Vagina (tissue), 2 donors: ENCODE results near the gene LDLRAD4. TPM values are rescaled to one million over a fixed set of nuclear protein-coding genes. Genes with fewer than 3 reads are reported as not detected.
"Not testable (repeated sequence)": the region's sequence is repeated elsewhere in the genome, so short reads cannot be mapped to it uniquely, and the experiment has no call there.

ENCODE experiments used
- DNase-seq, 2 donors: peaks; one replicate each; pipeline ENCODE4 v3.0.0-alpha.2; 2017; ENCODE audit errors: extremely low spot score in 2 of 2
- H3K27ac ChIP-seq: fragments of 200-600 bp; sonication (generic); one replicate; pipeline ENCODE4 v1.5.1; 2019
- H3K27me3 ChIP-seq: fragments of 200-600 bp; sonication (generic); one replicate; pipeline ENCODE4 v1.5.1; 2019
- H3K36me3 ChIP-seq, 2 donors: fragments of 200-600 bp; sonication (generic); one replicate each; pipeline ENCODE4 v1.5.1; 2017 to 2019
- H3K4me1 ChIP-seq: fragments of 200-600 bp; sonication (generic); one replicate; pipeline ENCODE4 v1.5.1; 2019
- H3K4me3 ChIP-seq, 2 donors: fragments of 200-600 bp; sonication (generic); 1 replicate in 1 of 2; 2 replicates in 1 of 2; pipeline ENCODE4 v1.5.1; 2016 to 2019
- H3K9me3 ChIP-seq: fragments of 200-600 bp; sonication (generic); one replicate; pipeline ENCODE4 v1.5.1; 2019
- CTCF ChIP-seq, 3 experiments: fragments of 450-650 bp in 2 of 3; fragments of 200-600 bp in 1 of 3; sonication (generic) in 1 of 3; IDR thresholded peaks; one replicate each; pipeline ENCODE4 v1.5.1; 2017 to 2019; ENCODE audit warnings: antibody characterized with exemption in 3 of 3, mild to moderate bottlenecking in 2 of 3, moderate library complexity in 2 of 3
- POLR2A ChIP-seq, 2 donors: fragments of 450-650 bp; IDR thresholded peaks; one replicate each; pipeline ENCODE4 v1.6.1; 2017; ENCODE audit warnings: antibody characterized with exemption in 2 of 2, mild to moderate bottlenecking in 2 of 2, moderate library complexity in 2 of 2
- POLR2AphosphoS5 ChIP-seq, 2 donors: sonication (generic); formaldehyde crosslinking; IDR thresholded peaks; one replicate each; pipeline ENCODE4 v1.9.0; 2017; ENCODE audit warnings: antibody characterized with exemption in 2 of 2, mild to moderate bottlenecking in 2 of 2, low read depth in 1 of 2; ENCODE audit not compliant: insufficient read depth in 1 of 2
- intact Hi-C: fragments of 100-400 bp; cut with DNase I; formaldehyde crosslinking; loops from one replicate; pipeline ENCODE4 v1.15.1; 2023
- total RNA-seq: library from RNA; depleted of rRNA; stranded (reverse); fragments of >200 nt; gene quantifications from one replicate; pipeline ENCODE4 v1.2.3, GENCODE V29; 2016

Gene LDLRAD4
- total RNA-seq, 1 donor from 2014 or later = 24.3 TPM

- no peaks in the 10 kb centered on the region for H3K27me3 ChIP-seq
- H3K4me1 ChIP-seq = no peaks in the 10 kb centered on the region
- no peak for DNase-seq
- no peaks in the 10 kb centered on the region for H3K9me3 ChIP-seq
- TF ChIP-seq POLR2A (IDR thresholded peaks at IDR 0.05) (no peak), CTCF (IDR thresholded peaks at IDR 0.05) (no peak), POLR2AphosphoS5 (IDR thresholded peaks at IDR 0.05; ENCODE audit: insufficient read depth in 1 of 2, low read depth in 1 of 2) (no peak)
- intact Hi-C loops = no loop called here
- no peak overlapping the region for H3K27ac ChIP-seq
- peaks cover 0 to under 1% of the 10 kb centered on the region in 2 donors for H3K36me3 ChIP-seq
- H3K4me3 ChIP-seq = no peak overlapping the region
These were observed 441.9 kb downstream of the LDLRAD4 start for GRCh38 chr18:13660510-13660909.

DNA sequence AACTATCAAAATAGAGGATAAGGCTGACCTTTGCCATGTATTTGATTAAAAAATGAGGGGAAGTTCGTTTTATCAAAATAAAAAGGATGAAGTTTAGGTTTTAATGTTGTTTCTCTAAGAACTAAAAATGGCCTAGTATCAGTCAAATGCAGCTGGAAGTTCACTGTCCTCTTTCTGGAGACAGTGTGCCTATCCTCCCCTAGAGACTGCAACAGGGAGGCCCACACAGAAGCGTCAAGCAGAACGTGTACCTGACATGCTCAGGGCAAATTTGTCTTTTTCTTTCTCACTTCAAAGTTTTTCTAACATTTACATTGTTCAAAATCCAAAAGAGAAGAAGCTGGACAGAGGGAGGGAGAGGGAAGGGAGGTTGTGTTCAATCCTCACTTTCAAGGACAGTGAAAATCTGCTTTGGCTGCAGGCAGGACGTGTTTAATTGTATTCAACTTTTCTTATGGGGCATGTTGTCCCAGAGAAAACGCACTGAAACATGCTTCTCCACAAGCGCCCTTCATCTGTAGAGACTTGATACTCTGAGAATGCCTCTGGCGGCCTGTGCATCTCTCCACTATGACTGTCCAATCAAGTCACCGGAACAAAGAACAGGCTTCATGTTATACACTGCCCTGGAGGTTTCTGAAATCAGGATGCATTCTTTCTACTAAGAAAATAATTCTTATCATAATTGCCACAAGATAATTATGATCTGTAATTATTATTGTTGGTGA is 442.7 kb downstream of the LDLRAD4 start:
- Histone ChIP-seq H3K27me3 (no peaks in the 10 kb centered on the region), H3K27ac (no peak overlapping the region)
- TF ChIP-seq POLR2A (IDR thresholded peaks at IDR 0.05) = no peak
- no peak for TF ChIP-seq CTCF (IDR thresholded peaks at IDR 0.05)
- no peak for TF ChIP-seq POLR2AphosphoS5 (IDR thresholded peaks at IDR 0.05; ENCODE audit: insufficient read depth in 1 of 2, low read depth in 1 of 2)

GRCh38 chr18:13661779-13662256 is 443.3 kb downstream of the LDLRAD4 start:
- intact Hi-C loops = no loop called here

More for the DNA sequence above, 442.7 kb downstream of the LDLRAD4 start:
- no peak for DNase-seq
- Histone ChIP-seq H3K4me1 (no peaks in the 10 kb centered on the region), H3K9me3 (no peaks in the 10 kb centered on the region), H3K36me3 (peaks cover 0 to 8% of the 10 kb centered on the region in 2 donors), H3K4me3 (no peak overlapping the region)
- intact Hi-C loops = no loop called here

DNA sequence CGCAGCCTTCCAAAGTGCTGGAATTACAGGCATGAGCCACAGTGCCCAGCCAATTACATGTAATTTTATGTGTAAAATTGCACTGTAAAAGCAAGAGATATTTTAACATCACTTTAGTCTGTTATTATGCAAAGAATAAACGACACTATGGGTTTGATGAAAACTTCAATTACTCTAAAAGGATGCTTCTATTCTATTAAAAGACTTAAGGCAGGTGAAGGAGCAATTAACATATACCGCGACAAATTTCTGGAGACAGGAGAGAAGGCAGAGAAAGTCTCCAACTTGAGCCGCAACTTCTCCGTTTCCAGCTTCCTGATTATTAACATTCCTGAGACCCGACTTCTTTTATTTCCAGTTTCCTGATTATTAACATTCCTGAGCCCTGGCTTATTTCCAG is 454.1 kb downstream of the LDLRAD4 start:
- Histone ChIP-seq H3K27me3 (no peaks in the 10 kb centered on the region), H3K36me3 (peaks cover 0 to 3% of the 10 kb centered on the region in 2 donors), H3K27ac (no peak overlapping the region), H3K4me1 (no peaks in the 10 kb centered on the region), H3K4me3 (no peak overlapping the region), H3K9me3 (no peaks in the 10 kb centered on the region)
- TF ChIP-seq POLR2A (IDR thresholded peaks at IDR 0.05) (no peak), CTCF (IDR thresholded peaks at IDR 0.05) (no peak), POLR2AphosphoS5 (IDR thresholded peaks at IDR 0.05; ENCODE audit: insufficient read depth in 1 of 2, low read depth in 1 of 2) (no peak)
- DNase-seq = no peak
- intact Hi-C loops = no loop called here

More at GRCh38 chr18:13661779-13662256, 443.3 kb downstream of the LDLRAD4 start:
- Histone ChIP-seq H3K27me3 (no peaks in the 10 kb centered on the region), H3K4me1 (no peaks in the 10 kb centered on the region), H3K4me3 (no peak overlapping the region), H3K27ac (no peak overlapping the region), H3K36me3 (peaks cover 0 to 9% of the 10 kb centered on the region in 2 donors), H3K9me3 (no peaks in the 10 kb centered on the region)
- TF ChIP-seq POLR2AphosphoS5 (IDR thresholded peaks at IDR 0.05; ENCODE audit: insufficient read depth in 1 of 2, low read depth in 1 of 2) (no peak), CTCF (IDR thresholded peaks at IDR 0.05) (no peak), POLR2A (IDR thresholded peaks at IDR 0.05) (no peak)
- no peak for DNase-seq

- Histone ChIP-seq H3K36me3 (no peaks in the 10 kb centered on the region), H3K4me3 (no peak overlapping the region), H3K27ac (no peak overlapping the region), H3K9me3 (no peaks in the 10 kb centered on the region), H3K4me1 (no peaks in the 10 kb centered on the region), H3K27me3 (no peaks in the 10 kb centered on the region)
- no peak for TF ChIP-seq CTCF (IDR thresholded peaks at IDR 0.05)
- TF ChIP-seq POLR2AphosphoS5 (IDR thresholded peaks at IDR 0.05; ENCODE audit: insufficient read depth in 1 of 2, low read depth in 1 of 2) = no peak
- TF ChIP-seq POLR2A (IDR thresholded peaks at IDR 0.05) = no peak
- intact Hi-C loops = no loop called here
- DNase-seq = no peak
These were observed 457.9 kb downstream of the LDLRAD4 start for GRCh38 chr18:13676471-13676870.

DNA sequence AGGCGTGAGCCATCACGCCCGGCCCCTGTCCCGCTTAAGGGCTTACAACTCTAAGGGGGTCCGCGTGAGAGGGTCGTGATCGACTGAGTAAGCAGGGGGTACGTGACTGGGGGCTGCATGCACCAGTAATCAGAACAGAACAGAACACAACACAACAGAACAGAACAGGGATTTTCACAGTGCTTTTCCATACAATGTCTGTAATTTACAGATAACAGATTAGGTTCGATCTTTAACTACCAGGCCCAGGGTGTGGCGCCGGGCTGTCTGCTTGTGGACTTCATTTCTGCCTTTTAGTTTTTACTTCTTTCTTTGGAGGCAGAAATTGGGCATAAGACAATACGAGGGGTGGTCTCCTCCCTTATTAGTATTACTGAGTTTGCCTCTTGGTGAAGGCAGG is 458.8 kb downstream of the LDLRAD4 start:
- DNase-seq, H3K27ac ChIP-seq, H3K27me3 ChIP-seq, H3K36me3 ChIP-seq, H3K4me3 ChIP-seq, H3K4me1 ChIP-seq, H3K9me3 ChIP-seq, intact Hi-C loops: not testable (repeated sequence)
